ENCODE data around the gene TCF4.

DNA sequence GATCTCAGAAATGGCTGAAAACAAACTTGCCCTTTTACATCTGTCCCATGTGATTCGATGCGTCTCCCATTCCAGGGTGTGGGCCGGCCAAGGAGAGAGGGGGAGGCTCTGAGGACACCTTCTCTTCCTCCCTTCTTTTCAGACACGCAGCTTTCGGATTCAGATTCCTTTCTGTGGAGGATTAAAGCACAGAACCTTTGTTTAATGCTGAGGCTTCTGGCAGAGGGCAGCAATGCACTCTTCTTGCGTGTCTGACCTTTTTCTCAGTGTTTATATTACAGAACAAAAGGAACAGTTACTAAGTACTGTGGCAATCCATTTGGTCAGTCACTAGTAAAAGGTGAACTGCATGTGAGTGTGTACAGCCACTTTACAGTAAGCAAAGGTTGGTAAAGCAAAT lies 359.8 kb downstream of the TCF4 start:
- TF ChIP-seq CTCF (IDR thresholded peaks at IDR 0.05; ENCODE audit: insufficient read depth, low read length) (no peak), GABPA (IDR thresholded peaks at IDR 0.05; ENCODE audit: low read depth) (no peak), SPI1 (IDR thresholded peaks at IDR 0.05; ENCODE audit: borderline replicate concordance, low read depth) (no peak)

All from HL-60 (cell line).